GM18861 (cell line): ENCODE data around the gene ZNF708.
"Not testable (repeated sequence)": the region's sequence is repeated elsewhere in the genome, so short reads cannot be mapped to it uniquely, and the experiment has no call there.

Experiments used
- ATAC-seq: cut with Tn5 transposase; IDR thresholded peaks from one replicate; pipeline ENCODE4 v1.9.1; 2021; ENCODE audit not compliant: unreplicated experiment

Gene ZNF708

GRCh38 chr19:21328885-21329605, at the start of gene ZNF708:
TSS of gene ZNF708 (minus strand) at chr19:21329410. CDS start at chr19:21329212, 198 bp downstream.
- peak; percentile 99 for ATAC-seq

DNA sequence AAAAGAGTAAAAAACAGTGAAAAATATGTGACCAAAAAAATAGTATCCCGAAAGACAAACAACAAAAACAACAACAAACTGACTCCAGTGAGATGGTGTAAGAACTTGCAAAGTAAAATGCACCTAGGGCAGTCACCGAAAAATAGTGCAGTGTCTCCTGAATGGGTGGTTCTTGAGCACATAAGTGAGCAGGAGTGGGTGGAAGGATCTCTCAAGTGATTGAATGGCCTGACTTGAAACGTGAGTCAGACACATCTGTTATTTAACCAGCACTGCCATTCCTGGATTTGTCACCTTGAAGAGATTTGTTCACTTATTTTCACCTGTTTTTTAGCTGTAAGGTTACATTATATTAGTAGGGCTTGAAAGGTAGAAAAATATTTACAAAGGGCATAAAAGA, 33.1 kb upstream of the ZNF708 start:
- ATAC-seq: no peak

GRCh38 chr19:21358768-21359451, 29.7 kb upstream of the ZNF708 start, which contains the start of gene ZNF738:
TSS of gene ZNF738 (plus strand) at chr19:21359000. CDS start at chr19:21359141, 141 bp downstream.
- ATAC-seq: peak; percentile 98

- no peak for ATAC-seq
Measured at GRCh38 chr19:21352830-21353229, 23.6 kb upstream of the ZNF708 start.

DNA sequence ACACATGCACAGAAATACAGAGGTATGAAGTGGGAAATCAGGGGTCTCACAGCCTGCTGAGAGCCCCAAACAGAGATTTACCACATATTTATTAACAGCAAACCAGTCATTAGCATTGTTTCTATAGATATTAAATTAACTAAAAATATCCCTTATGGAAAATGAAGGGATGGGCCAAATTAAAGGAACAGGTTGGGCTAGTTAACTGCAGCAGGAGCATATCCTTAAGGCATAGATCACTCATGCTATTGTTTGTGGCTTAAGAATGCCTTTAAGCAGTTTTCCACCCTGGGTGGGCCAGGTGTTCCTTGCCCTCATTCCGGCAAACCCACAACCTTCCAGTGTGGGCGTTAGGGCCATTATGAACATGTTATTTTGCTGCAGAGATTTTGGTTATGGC, 15.6 kb upstream of the ZNF708 start:
- ATAC-seq: not testable (repeated sequence)

GRCh38 chr19:21335721-21336120, 6.5 kb upstream of the ZNF708 start:
- ATAC-seq: no peak

DNA sequence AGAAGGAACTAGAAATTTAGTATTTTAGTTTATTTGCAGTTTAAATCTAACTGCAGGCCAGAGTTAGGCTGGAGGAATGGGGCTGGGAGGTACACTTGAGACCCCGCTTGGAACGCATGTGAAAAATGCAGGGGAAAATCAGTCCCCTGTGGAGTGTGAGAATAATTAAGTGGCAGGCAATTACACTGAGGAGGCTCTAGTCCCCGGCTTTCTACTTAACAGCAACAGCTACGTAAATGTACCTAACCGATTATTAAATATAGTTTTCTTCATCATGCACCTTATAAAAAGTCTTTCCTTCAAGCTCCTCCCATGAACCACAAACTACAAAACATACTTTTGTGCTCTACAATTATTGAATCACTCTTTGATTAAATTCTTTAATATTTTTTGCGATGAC, 804 bp downstream of the ZNF708 start:
- ATAC-seq: no peak

DNA sequence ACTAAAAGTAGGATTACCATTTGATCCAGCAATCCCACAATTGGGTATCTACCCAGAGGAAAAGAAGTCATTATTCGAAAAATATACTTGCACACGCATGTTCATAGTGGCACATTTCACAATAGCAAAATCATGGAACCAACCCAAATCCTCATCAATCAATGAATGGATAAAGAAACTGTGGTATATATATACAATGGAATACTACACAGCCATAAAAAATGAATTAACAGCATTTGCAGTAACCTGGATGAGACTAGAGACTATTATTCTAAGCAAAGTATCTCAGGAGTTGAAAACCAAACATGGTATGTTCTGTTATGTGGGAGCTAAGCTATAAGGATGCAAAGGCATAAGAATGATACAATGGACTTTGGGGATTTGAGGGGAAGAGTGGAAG, 3.0 kb downstream of the ZNF708 start:
- no peak for ATAC-seq

- ATAC-seq: no peak
Measured at GRCh38 chr19:21323000-21323399, 6.2 kb downstream of the ZNF708 start.

DNA sequence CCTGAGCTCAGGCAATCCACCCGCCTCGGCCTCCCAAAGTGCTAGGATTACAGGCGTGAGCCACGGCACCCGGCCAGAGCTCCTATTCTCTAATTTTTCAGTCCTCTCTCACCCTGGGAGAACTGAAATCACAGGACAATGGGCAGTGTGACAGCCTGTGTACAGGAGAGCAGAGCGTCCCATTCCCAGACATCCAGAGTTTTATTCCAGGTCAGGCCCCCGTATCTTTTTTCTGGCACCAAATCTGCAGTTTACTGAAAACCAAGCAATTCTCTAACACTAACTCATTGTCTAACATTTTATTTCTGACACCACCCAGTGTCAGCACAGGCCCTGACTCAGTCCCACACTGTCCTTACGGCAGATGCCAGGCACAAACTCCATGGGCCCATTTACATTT, 6.7 kb downstream of the ZNF708 start:
- no peak for ATAC-seq

GRCh38 chr19:21321996-21322395, 7.2 kb downstream of the ZNF708 start:
- no peak for ATAC-seq

- no peak for ATAC-seq
Measured at GRCh38 chr19:21321134-21321533, 8.1 kb downstream of the ZNF708 start.

GRCh38 chr19:21317821-21318220, 11.4 kb downstream of the ZNF708 start:
- no peak for ATAC-seq

GRCh38 chr19:21314676-21315075, 14.5 kb downstream of the ZNF708 start:
- ATAC-seq: no peak

DNA sequence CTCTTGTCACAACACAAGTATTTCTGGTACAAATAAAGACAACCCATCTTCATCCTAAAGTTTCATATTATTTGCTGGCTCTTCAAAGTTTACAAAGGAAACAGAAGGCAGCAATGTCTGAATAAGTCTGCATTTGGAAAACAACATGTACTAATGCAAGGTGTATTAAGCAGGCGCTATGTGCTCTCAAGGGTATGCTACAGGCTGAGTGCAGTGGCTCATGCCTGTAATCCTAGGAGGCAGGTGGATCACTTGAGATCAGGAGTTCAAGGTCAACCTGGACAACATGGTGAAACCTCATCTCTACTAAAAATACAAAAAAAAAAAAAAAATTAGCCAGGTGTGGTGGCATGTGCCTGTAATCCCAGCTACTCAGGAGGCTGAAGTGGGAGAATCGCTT, 16.4 kb downstream of the ZNF708 start:
- ATAC-seq: not testable (repeated sequence)

DNA sequence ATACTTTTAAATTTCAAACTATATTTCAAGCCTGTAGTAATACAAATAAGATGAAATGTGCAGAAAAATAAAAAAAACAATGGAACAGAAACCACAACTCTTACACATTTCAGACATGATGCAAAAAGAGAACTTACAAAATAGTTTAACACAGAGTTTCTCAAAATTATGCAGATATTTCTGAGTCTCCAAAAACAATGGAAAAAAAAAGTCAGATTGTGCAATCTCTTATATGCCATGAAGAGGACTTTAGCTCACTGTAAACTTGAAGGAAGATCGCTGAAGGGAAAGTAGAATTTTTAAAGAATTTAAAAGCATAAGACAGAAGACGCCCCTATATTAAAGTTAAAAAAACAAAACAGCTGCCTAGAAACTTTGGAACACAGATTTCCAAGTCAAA, 20.4 kb downstream of the ZNF708 start:
- ATAC-seq: no peak

DNA sequence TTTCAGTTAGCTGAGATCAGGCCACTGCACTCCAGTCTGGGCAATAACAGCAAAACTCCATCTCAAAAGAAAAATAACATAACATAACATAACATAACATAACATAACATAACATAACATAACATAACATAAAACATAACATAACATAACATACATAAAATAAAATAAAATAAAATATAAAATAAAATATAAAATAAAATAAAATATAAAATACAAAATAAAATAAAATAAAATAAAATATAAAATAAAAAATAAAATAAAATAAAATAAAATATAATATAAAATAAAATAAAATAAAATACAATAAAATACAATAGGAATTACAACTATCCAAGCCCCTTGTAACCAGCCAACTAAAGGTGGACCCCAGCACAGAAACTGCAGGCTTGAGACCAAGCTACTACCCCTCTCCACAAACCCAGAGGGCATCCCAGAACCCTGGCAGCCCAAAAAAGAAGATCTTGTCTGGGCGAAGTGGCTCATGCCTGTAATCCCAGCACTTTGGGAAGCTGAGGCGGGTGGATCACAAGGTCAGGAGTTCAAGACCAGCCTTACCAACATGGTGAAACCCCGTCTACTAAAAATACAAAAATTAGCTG, 22.2 kb downstream of the ZNF708 start:
- ATAC-seq: not testable (repeated sequence)

GRCh38 chr19:21293768-21294167, 35.4 kb downstream of the ZNF708 start:
- ATAC-seq: not testable (repeated sequence)

- no peak for ATAC-seq
Measured at GRCh38 chr19:21269813-21270212, 59.4 kb downstream of the ZNF708 start.

DNA sequence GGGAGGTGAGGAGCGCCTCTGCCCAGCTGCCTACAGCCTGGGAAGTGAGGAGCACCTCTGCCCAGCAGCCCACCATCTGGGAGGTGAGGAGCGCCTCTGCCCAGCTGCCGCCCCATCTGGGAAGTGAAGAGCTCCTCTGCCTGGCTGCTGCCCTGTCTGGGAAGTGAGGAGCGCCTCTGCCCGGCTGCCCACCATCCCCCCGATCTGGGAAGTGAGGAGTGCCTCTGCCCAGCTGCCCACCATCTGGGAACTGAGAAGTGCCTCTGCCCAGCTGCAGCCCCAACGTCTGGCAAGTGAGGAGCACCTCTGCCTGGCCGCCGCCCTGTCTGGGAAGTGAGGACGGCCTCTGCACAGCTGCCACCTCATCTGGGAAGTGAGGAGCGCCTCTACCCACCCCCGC, 64.3 kb downstream of the ZNF708 start:
- ATAC-seq: no peak

DNA sequence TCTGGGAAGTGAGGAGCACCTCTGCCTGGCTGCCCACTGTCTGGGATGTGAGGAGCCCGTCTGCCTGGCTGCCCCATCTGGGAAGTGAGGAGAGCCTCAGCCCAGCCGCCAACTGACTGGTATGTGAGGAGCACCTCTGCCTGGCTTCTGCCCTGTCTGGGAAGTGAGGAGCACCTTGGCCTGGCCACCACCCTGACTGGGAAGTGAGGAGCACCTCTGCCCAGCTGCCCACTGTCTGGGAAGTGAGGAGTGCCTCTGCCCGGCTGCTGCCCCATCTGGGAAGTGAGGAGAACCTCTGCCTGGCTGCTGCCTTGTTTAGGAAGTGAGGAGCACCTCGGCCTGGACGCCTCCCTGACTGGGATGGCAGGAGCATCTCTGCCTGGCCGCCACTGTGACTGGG, 64.8 kb downstream of the ZNF708 start:
- no peak for ATAC-seq

DNA sequence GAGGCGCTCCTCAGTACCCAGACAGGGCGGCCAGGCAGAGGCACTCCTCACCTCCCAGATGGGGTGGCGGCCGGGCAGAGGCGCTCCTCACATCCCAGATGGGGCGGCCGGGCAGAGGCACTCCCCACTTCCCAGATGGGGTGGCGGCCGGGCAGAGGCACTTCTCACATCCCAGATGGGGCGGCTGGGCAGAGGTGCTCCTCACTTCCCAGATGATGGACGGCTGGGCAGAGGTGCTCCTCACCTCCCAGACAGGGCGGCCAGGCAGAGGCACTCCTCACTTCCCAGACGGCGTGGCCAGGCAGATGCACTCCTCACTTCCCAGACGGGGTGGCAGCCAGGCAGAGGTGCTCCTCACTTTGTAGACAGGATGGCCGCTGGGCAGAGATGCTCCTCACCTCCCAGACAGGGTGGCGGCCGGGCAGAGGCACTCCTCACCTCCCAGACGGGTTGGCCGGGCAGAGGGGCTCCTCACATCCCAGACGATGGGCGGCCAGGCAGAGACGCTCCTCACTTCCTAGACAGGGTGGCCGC, 68.3 kb downstream of the ZNF708 start:
- not testable (repeated sequence) for ATAC-seq
